ENCODE measurements around the gene TTLL11.
A peak's percentile ranks its signal among the peaks of the same experiment; 100 is the strongest.

TTLL11 gene

DNA sequence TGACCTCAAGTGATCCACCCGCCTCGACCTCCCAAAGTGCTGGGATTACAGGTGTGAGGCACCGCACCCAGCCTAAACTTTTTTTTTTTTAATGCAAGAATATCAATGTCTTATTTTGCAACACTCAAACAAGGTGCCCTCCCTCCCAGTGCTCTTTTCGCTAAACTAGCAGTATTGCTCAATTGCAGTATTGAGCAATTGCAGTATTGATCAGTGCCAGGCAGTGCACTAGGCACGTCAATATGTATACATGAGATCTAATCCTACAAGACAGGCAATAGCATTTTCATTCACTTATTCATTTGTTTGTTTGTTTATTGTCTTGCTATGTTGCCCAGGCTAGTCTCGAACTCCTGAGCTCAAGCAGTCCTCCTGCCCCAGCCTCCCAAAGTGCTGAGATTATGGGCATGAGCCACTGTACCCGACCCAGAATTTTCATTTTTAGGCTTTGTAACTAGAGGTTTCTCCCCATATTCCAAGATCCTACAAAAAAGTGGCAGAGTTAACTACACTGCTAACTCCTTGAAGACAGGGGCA lies 94.5 kb downstream of the TTLL11 start:
- Histone ChIP-seq H3K36me3 (no peaks in the 10 kb centered on the region), H3K27me3 (no peaks in the 10 kb centered on the region), H3K4me1 (ENCODE audit: control insufficient read depth in 1 of 2, insufficient read depth in 1 of 2, low read depth in 1 of 2, low read length in 1 of 2) (no peaks in the 10 kb centered on the region), H3K9me3 (no peaks in the 10 kb centered on the region), H3K4me3 (ENCODE audit: low read depth in 1 of 2, low read length in 1 of 2) (no peak overlapping the region), H3K27ac (no peak overlapping the region)
- TF ChIP-seq, protein P1, sequence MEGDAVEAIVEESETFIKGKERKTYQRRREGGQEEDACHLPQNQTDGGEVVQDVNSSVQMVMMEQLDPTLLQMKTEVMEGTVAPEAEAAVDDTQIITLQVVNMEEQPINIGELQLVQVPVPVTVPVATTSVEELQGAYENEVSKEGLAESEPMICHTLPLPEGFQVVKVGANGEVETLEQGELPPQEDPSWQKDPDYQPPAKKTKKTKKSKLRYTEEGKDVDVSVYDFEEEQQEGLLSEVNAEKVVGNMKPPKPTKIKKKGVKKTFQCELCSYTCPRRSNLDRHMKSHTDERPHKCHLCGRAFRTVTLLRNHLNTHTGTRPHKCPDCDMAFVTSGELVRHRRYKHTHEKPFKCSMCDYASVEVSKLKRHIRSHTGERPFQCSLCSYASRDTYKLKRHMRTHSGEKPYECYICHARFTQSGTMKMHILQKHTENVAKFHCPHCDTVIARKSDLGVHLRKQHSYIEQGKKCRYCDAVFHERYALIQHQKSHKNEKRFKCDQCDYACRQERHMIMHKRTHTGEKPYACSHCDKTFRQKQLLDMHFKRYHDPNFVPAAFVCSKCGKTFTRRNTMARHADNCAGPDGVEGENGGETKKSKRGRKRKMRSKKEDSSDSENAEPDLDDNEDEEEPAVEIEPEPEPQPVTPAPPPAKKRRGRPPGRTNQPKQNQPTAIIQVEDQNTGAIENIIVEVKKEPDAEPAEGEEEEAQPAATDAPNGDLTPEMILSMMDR (IDR thresholded peaks at IDR 0.05): no peak

DNA sequence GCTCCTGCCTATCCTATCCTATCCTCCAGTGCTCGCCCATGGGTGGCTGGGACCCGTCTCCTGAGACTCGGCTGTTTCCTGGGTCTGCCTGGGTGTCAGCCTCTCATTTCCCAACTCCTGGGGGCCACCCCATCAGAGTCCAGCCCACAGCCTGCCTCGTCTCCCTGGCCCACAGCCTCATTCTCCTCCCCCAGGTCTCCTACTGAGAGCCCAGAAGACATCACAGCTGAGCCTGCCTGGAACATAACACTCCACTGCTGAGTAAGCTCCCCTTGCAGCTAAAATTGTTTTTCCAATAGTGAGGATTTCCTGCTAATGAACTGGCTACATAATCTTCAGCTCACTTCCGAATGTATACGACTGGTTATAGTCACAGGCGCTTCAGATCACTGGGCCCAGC lies 95.3 kb downstream of the TTLL11 start:
- no peak overlapping the region for H3K4me3 ChIP-seq (ENCODE audit: low read depth in 1 of 2, low read length in 1 of 2)
- no peaks in the 10 kb centered on the region for H3K4me1 ChIP-seq (ENCODE audit: control insufficient read depth in 1 of 2, insufficient read depth in 1 of 2, low read depth in 1 of 2, low read length in 1 of 2)
- H3K27me3 ChIP-seq: no peaks in the 10 kb centered on the region
- no peaks in the 10 kb centered on the region for H3K36me3 ChIP-seq
- no peaks in the 10 kb centered on the region for H3K9me3 ChIP-seq
- H3K27ac ChIP-seq: no peak overlapping the region
- TF ChIP-seq, protein P1 (IDR thresholded peaks at IDR 0.05): no peak

DNA sequence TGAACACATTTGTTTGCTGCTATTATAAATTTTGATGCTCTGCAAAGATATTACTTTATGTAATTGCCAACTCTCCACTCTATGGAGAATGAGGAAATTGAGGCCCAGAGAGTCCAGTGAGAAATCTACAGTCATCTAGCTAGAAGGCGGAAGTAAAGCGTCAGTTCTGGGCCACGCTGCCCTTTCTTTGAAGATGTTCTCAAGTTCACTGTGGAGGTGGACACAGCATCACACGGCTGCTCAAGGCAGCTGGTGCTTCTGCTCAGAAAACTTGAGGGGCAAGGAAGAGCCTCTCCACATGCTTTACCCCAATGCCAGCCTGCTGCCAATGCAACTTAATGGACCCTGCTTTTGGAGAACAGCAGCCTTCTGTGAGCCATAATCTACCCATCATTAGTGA lies 96.3 kb downstream of the TTLL11 start:
- TF ChIP-seq, protein P1 (IDR thresholded peaks at IDR 0.05): no peak
- Histone ChIP-seq H3K27me3 (no peaks in the 10 kb centered on the region), H3K36me3 (no peaks in the 10 kb centered on the region), H3K9me3 (no peaks in the 10 kb centered on the region), H3K4me1 (ENCODE audit: control insufficient read depth in 1 of 2, insufficient read depth in 1 of 2, low read depth in 1 of 2, low read length in 1 of 2) (no peaks in the 10 kb centered on the region), H3K4me3 (ENCODE audit: low read depth in 1 of 2, low read length in 1 of 2) (no peak overlapping the region), H3K27ac (no peak overlapping the region)

DNA sequence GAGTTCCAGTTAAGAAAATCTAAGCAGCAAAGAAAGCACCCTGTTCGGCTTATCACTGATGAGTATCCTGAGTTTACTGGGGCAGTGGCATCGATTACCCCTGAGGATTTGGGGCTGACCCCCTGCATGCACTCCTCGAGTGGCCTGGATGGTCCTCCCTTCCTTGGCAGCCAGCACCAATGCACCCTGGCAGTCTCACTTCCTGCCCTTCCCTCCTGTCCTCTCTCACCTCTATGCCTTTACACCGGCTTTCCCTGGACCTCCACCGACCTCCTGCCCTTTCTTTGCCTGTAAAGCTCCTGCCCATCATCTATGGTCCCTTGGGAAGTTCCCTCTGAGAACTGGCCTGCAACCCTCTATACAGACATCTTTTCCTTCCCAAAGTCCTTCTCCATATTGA lies 97.1 kb downstream of the TTLL11 start:
- H3K9me3 ChIP-seq: no peaks in the 10 kb centered on the region
- no peaks in the 10 kb centered on the region for H3K36me3 ChIP-seq
- TF ChIP-seq, protein P1 (IDR thresholded peaks at IDR 0.05): no peak
- H3K4me1 ChIP-seq (ENCODE audit: control insufficient read depth in 1 of 2, insufficient read depth in 1 of 2, low read depth in 1 of 2, low read length in 1 of 2): no peaks in the 10 kb centered on the region
- H3K4me3 ChIP-seq (ENCODE audit: low read depth in 1 of 2, low read length in 1 of 2): no peak overlapping the region
- no peak overlapping the region for H3K27ac ChIP-seq
- no peaks in the 10 kb centered on the region for H3K27me3 ChIP-seq

DNA sequence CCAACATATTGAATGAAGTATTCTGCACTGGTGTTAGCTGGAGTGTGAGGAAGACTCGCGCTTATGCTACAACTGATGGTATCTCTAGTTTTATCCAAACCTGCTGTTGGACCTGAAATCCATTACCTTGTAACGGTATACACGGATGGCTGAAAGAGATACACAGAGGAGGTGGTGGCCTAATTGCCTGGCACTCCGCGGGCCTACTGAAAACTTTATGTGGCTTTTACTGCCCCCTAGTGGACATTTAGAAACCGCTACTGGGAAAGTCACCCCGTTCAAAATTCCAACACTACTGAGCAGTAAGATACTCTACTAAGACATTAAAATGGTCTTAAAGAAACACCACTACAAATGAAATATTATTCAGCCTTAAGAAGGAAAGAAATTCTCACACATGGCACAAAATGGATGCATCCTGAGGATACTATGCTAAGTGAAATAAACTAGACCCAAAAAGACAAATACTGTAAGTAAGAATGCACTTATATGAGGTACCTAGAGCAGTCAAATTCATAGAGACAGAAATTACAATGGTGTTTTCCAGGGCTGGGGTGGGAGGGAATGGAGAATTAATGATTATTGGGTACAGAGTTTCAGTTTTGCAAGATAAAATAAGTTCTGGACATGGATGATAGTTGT lies 100.4 kb downstream of the TTLL11 start:
- Histone ChIP-seq H3K4me1 (ENCODE audit: control insufficient read depth in 1 of 2, insufficient read depth in 1 of 2, low read depth in 1 of 2, low read length in 1 of 2) (no peaks in the 10 kb centered on the region), H3K36me3 (no peaks in the 10 kb centered on the region), H3K9me3 (no peaks in the 10 kb centered on the region), H3K4me3 (ENCODE audit: low read depth in 1 of 2, low read length in 1 of 2) (no peak overlapping the region), H3K27me3 (no peaks in the 10 kb centered on the region), H3K27ac (no peak overlapping the region)
- TF ChIP-seq, protein P1 (IDR thresholded peaks at IDR 0.05): peak; percentile 59
